HCT116 (cell line): ENCODE measurements around the gene STK17A.

Experiments used
- CBX3 ChIP-seq: IDR thresholded peaks from 2 replicates; pipeline ENCODE4 v1.6.1; 2012; ENCODE audit warnings: low read depth
- CTCF ChIP-seq, 3 experiments: fragments of 200-600 bp in 1 of 3; sonication (generic) in 1 of 3; IDR thresholded peaks in 2 of 3; conservative IDR thresholded peaks in 1 of 3; 2 replicates each; pipeline ENCODE4 v1.5.1; 2012 to 2017; ENCODE audit warnings: low read depth in 2 of 3, low read length in 2 of 3, antibody characterized with exemption in 1 of 3, borderline replicate concordance in 1 of 3, control low read depth in 1 of 3, mild to moderate bottlenecking in 1 of 3, mixed read lengths in 1 of 3, mixed run types in 1 of 3, moderate library complexity in 1 of 3; ENCODE audit not compliant: insufficient read depth in 1 of 3
- ELF1 ChIP-seq: IDR thresholded peaks from 2 replicates; pipeline ENCODE4 v1.6.1; 2012; ENCODE audit warnings: low read depth, borderline replicate concordance
- EZH2 ChIP-seq: fragments of 200-600 bp; sonication (generic); IDR thresholded peaks from 2 replicates; pipeline ENCODE4 v1.6.1; 2017; ENCODE audit warnings: antibody characterized with exemption, mixed run types
- EZH2phosphoT487 ChIP-seq: fragments of 200-600 bp; IDR thresholded peaks from 2 replicates; pipeline ENCODE4 v1.6.1; 2018; ENCODE audit warnings: antibody characterized with exemption, borderline replicate concordance
- POLR2A ChIP-seq: IDR thresholded peaks from 2 replicates; pipeline ENCODE4 v1.7.0; 2011; ENCODE audit warnings: borderline replicate concordance; ENCODE audit not compliant: insufficient read depth, insufficient read length; ENCODE audit errors: extremely low read depth
- POLR2AphosphoS5 ChIP-seq: IDR thresholded peaks from 2 replicates; pipeline ENCODE4 v1.6.1; 2011; ENCODE audit warnings: mild to moderate bottlenecking, low read depth, low read length, moderate library complexity
- RAD21 ChIP-seq: IDR thresholded peaks from 2 replicates; pipeline ENCODE4 v1.6.1; 2012; ENCODE audit warnings: low read depth, mild to moderate bottlenecking

GRCh38 chr7:43666938-43667337 lies 84.0 kb downstream of the STK17A start:
- TF ChIP-seq CTCF (IDR thresholded peaks at IDR 0.05 in 2 of 3, conservative IDR thresholded peaks at IDR 0.05 in 1 of 3; ENCODE audit: borderline replicate concordance in 1 of 3, insufficient read depth in 1 of 3, low read depth in 2 of 3, low read length in 2 of 3) (no peak), POLR2AphosphoS5 (no peak), POLR2A (no peak), RAD21 (no peak), EZH2phosphoT487 (no peak), EZH2 (no peak), CBX3 (no peak), ELF1 (no peak)
